Ishikawa (cell line): Measurements from ENCODE around the gene SMC6.

Source experiments
- CEBPB ChIP-seq: IDR thresholded peaks from 2 replicates; pipeline ENCODE4 v1.6.1; 2012
- CREB1 ChIP-seq: IDR thresholded peaks from 2 replicates; pipeline ENCODE4 v1.6.1; 2012; ENCODE audit warnings: low read depth
- EGR1 ChIP-seq: IDR thresholded peaks from 2 replicates; pipeline ENCODE4 v1.6.1; 2012
- EP300 ChIP-seq: IDR thresholded peaks from 2 replicates; pipeline ENCODE4 v1.6.1; 2012; ENCODE audit warnings: borderline replicate concordance
- FOXM1 ChIP-seq: IDR thresholded peaks from 2 replicates; pipeline ENCODE4 v1.6.1; 2012; ENCODE audit warnings: low read depth, borderline replicate concordance
- NFIC ChIP-seq: IDR thresholded peaks from 2 replicates; pipeline ENCODE4 v1.6.1; 2012
- RAD21 ChIP-seq: IDR thresholded peaks from 2 replicates; pipeline ENCODE4 v1.6.1; 2012; ENCODE audit warnings: low read depth
- TAF1 ChIP-seq: IDR thresholded peaks from 2 replicates; pipeline ENCODE4 v1.6.1; 2012; ENCODE audit warnings: low read depth, mild to moderate bottlenecking
- TCF12 ChIP-seq: IDR thresholded peaks from 2 replicates; pipeline ENCODE4 v1.6.1; 2012; ENCODE audit warnings: low read depth
- TEAD4 ChIP-seq: IDR thresholded peaks from 2 replicates; pipeline ENCODE4 v1.6.1; 2012
- YY1 ChIP-seq: IDR thresholded peaks from 2 replicates; pipeline ENCODE4 v1.6.1; 2012; ENCODE audit warnings: low read depth
- ZBTB7A ChIP-seq: IDR thresholded peaks from 2 replicates; pipeline ENCODE4 v1.6.1; 2012; ENCODE audit warnings: low read depth
- TF ChIP-seq, protein P1 (sequence below): IDR thresholded peaks from 2 replicates; pipeline ENCODE4 v1.6.1; 2012; ENCODE audit warnings: low read depth, mild to moderate bottlenecking
- TF ChIP-seq, protein P2 (sequence below): IDR thresholded peaks from 2 replicates; pipeline ENCODE4 v1.6.1; 2012
- TF ChIP-seq, protein P3 (sequence below): IDR thresholded peaks from 2 replicates; pipeline ENCODE4 v1.6.1; 2012

Gene SMC6

DNA sequence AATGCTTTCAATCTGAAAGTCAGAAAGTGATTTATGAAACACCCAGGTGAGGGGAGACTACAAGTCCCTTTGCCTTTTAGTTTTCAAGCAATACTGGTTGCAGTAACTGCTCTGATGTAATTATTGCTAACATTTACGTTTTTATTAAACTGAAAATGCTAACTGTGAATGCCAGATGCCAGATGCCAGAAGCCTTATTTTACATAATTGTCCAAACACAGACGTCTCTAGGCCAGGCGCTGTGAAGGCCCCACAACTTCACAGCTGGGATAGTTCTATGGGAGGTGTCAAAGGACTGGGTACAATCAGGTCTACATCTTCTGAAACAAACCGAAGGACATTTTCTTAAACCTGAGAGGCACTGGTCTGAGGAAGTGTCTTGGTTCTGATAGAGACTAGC, 35.2 kb upstream of the SMC6 start:
- no peak for TF ChIP-seq EP300
- TF ChIP-seq CEBPB = no peak
- no peak for TF ChIP-seq TEAD4
- TF ChIP-seq, protein P1, sequence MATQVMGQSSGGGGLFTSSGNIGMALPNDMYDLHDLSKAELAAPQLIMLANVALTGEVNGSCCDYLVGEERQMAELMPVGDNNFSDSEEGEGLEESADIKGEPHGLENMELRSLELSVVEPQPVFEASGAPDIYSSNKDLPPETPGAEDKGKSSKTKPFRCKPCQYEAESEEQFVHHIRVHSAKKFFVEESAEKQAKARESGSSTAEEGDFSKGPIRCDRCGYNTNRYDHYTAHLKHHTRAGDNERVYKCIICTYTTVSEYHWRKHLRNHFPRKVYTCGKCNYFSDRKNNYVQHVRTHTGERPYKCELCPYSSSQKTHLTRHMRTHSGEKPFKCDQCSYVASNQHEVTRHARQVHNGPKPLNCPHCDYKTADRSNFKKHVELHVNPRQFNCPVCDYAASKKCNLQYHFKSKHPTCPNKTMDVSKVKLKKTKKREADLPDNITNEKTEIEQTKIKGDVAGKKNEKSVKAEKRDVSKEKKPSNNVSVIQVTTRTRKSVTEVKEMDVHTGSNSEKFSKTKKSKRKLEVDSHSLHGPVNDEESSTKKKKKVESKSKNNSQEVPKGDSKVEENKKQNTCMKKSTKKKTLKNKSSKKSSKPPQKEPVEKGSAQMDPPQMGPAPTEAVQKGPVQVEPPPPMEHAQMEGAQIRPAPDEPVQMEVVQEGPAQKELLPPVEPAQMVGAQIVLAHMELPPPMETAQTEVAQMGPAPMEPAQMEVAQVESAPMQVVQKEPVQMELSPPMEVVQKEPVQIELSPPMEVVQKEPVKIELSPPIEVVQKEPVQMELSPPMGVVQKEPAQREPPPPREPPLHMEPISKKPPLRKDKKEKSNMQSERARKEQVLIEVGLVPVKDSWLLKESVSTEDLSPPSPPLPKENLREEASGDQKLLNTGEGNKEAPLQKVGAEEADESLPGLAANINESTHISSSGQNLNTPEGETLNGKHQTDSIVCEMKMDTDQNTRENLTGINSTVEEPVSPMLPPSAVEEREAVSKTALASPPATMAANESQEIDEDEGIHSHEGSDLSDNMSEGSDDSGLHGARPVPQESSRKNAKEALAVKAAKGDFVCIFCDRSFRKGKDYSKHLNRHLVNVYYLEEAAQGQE = no peak

DNA sequence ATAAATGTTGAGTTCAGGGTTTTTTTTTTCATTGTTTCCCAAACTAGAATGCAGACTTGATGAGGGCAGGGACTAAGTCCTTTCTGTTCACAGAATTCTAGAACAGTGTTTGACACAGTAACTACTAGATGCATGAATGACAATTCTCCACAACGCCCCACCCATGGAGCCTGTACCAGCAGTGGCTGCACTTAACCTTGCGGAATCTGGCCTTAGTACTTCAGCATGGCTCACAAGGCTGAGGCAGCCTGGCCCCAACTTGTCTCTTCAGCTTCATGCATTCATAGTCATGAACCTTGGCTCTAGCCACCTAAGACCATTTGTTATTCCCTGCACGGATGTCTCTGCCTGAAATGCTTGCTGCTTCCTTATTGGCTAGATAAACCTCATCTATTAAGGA, 33.1 kb upstream of the SMC6 start:
- TF ChIP-seq RAD21 = no peak
- TF ChIP-seq, protein P1 = no peak
- no peak for TF ChIP-seq ZBTB7A
- TF ChIP-seq TCF12 = no peak
- TF ChIP-seq TEAD4 = no peak
- TF ChIP-seq FOXM1 = no peak
- TF ChIP-seq, protein P2, sequence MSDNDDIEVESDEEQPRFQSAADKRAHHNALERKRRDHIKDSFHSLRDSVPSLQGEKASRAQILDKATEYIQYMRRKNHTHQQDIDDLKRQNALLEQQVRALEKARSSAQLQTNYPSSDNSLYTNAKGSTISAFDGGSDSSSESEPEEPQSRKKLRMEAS = no peak
- no peak for TF ChIP-seq EP300
- no peak for TF ChIP-seq TAF1
- TF ChIP-seq CEBPB = no peak
- TF ChIP-seq EGR1 = no peak
- TF ChIP-seq NFIC = no peak

DNA sequence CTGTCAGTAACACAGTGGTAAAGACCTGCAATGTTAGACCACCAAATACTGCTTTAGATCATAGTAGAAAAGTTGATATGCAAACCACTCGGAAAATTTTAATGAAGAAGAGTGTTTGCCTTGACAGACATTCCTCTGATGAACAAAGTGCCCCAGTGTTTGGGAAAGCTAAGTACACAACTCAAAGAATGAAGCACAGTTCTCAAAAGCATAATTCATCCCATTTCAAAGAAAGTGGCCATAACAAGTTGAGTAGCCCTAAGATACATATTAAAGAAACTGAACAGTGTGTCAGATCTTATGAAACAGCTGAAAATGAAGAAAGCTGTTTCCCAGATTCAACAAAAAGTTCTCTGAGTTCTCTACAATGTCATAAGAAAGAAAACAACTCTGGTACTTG, 27.9 kb upstream of the SMC6 start:
- TF ChIP-seq CREB1 (no peak), RAD21 (no peak), CEBPB (no peak), YY1 (no peak)

DNA sequence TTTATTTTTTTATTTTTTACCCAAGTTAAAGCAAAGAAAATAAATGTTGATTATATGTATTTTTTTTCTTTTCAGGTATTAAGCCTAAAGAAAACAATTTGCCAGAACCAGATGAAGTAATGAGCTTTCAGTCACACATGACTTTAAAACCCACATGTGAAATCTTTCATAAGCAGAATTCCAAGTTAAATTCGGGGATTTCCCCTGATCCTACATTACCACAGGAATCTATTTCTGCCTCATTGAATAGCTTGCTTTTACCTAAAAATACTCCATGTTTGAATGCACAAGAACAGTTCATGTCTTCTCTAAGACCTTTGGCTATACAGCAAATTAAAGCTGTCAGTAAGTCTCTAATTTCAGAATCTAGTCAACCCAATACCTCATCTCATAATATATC, 26.9 kb upstream of the SMC6 start:
- TF ChIP-seq, protein P2 = no peak
- TF ChIP-seq NFIC (no peak), ZBTB7A (no peak), RAD21 (no peak), TAF1 (no peak), EP300 (no peak), EGR1 (no peak), YY1 (no peak), TEAD4 (no peak), FOXM1 (no peak), TCF12 (no peak), CEBPB (no peak), CREB1 (no peak)
- TF ChIP-seq, protein P1 = no peak
- TF ChIP-seq, protein P3, sequence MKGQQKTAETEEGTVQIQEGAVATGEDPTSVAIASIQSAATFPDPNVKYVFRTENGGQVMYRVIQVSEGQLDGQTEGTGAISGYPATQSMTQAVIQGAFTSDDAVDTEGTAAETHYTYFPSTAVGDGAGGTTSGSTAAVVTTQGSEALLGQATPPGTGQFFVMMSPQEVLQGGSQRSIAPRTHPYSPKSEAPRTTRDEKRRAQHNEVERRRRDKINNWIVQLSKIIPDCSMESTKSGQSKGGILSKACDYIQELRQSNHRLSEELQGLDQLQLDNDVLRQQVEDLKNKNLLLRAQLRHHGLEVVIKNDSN = no peak

DNA sequence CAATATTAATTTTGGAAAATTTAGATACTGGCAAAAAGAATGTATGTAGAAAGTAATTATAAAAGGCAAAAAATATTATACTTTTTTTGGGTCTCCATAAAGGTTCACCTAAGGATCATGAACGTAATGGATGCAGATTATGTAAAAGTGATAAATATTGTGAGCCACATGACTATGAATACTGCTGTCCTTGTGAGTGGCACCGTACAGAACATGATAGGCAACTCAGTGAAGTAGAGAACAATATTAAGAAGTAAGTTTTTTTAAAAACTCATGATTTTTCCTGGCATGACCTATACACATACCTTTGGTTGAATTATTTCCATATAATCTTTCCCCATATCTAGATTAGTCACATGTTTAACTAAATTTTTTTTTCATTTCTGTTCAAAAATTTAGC, 18.9 kb upstream of the SMC6 start:
- no peak for TF ChIP-seq TAF1
- TF ChIP-seq EP300 = no peak

DNA sequence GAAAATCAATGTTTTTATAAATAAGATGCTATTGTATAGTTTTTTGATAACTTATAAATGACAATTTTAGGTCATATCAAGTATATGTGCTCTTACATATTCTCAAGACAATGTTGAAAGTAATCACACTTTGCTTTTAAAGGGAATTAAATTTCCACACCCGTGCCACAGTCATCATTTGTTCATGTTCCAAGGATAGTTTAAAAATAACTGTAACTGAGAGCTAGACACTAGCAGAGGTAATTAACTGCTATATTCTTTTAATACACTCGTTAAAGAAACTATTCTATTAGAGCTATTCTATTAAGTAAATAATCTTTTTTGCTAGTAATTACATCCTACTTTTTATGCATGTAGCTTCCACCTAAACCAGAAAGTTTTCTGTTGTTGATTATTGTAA, 18.3 kb upstream of the SMC6 start:
- no peak for TF ChIP-seq TEAD4
- no peak for TF ChIP-seq EP300
- no peak for TF ChIP-seq RAD21
- no peak for TF ChIP-seq FOXM1
- TF ChIP-seq YY1 = no peak
- TF ChIP-seq, protein P3 = no peak
- TF ChIP-seq ZBTB7A = no peak
- no peak for TF ChIP-seq TCF12
- TF ChIP-seq, protein P2 = no peak
- no peak for TF ChIP-seq TAF1
- no peak for TF ChIP-seq EGR1
- TF ChIP-seq, protein P1 = no peak
- TF ChIP-seq CREB1 = no peak
- TF ChIP-seq NFIC = no peak
- no peak for TF ChIP-seq CEBPB
